Measurements from ENCODE around the gene SAG. TPM values are rescaled to one million over a fixed set of nuclear protein-coding genes. Genes with fewer than 3 reads are reported as not detected.

SAG gene
- total RNA-seq, 4 donors from 2014 or later = 1.5 TPM; not detected in 3

- 68 to 71% methylated on average over 7 to 14 of the region's 14 CpGs for WGBS, 2 donors (ENCODE audit: low coverage in 1 of 2)
- Histone ChIP-seq H3K27ac (peak overlapping the region in 3 of 4 donors; percentile 87 to 94 (median 94)), H3K4me1 (peaks cover 0 to 65% (median 25%) of the 10 kb centered on the region in 3 donors), H3K4me3 (no peak overlapping the region), H3K36me3 (peaks cover 0 to 5% of the 10 kb centered on the region in 2 donors), H3K9me3 (no peaks in the 10 kb centered on the region), H3K27me3 (no peaks in the 10 kb centered on the region)
- no peak for TF ChIP-seq CTCF (IDR thresholded peaks at IDR 0.05)
- no peak for ATAC-seq
These were observed 78.0 kb downstream of the SAG start for GRCh38 chr2:233385489-233386044.

GRCh38 chr2:233386382-233387041 is 78.9 kb downstream of the SAG start:
- WGBS, 2 donors (ENCODE audit: low coverage in 1 of 2) = 23 to 40% methylated on average over 6 of the region's 13 CpGs

GRCh38 chr2:233387225-233387624 is 79.6 kb downstream of the SAG start:
- Histone ChIP-seq H3K4me1 (peaks cover 0 to 68% (median 25%) of the 10 kb centered on the region in 3 donors), H3K36me3 (peaks cover 0 to 5% of the 10 kb centered on the region in 2 donors), H3K27ac (peak overlapping the region; percentile 80 to 94 (median 90)), H3K4me3 (peak overlapping the region in 1 of 2 donors; percentile 35), H3K9me3 (no peaks in the 10 kb centered on the region), H3K27me3 (no peaks in the 10 kb centered on the region)
- ATAC-seq = peak; percentile 52
- TF ChIP-seq POLR2AphosphoS5 (IDR thresholded peaks at IDR 0.05) = no peak
- peak; percentile 83 for TF ChIP-seq EP300 (IDR thresholded peaks at IDR 0.05)
- 36 to 43% methylated on average over 11 to 12 of the region's 13 CpGs for WGBS, 2 donors (ENCODE audit: low coverage in 1 of 2)

More at GRCh38 chr2:233386382-233387041, 78.9 kb downstream of the SAG start:
- peaks cover 0 to 68% (median 25%) of the 10 kb centered on the region in 3 donors for H3K4me1 ChIP-seq
- peak overlapping the region; percentile 80 to 94 (median 90) for H3K27ac ChIP-seq
- peaks cover 0 to 5% of the 10 kb centered on the region in 2 donors for H3K36me3 ChIP-seq
- no peaks in the 10 kb centered on the region for H3K9me3 ChIP-seq
- ATAC-seq = no peak
- H3K27me3 ChIP-seq = no peaks in the 10 kb centered on the region
- TF ChIP-seq POLR2AphosphoS5 (IDR thresholded peaks at IDR 0.05) (peak; percentile 17), CTCF (IDR thresholded peaks at IDR 0.05) (no peak)
- peak overlapping the region in 1 of 2 donors; percentile 35 for H3K4me3 ChIP-seq

GRCh38 chr2:233387667-233388528 is 80.3 kb downstream of the SAG start:
- H3K27ac ChIP-seq = peak overlapping the region; percentile 80 to 94 (median 90)
- peak; percentile 96 for ATAC-seq
- no peak for TF ChIP-seq EP300 (IDR thresholded peaks at IDR 0.05)
- TF ChIP-seq POLR2A (IDR thresholded peaks at IDR 0.05) = peak in 1 of 2 donors; percentile 22
- peak; percentile 79 for TF ChIP-seq POLR2AphosphoS5 (IDR thresholded peaks at IDR 0.05)
- TF ChIP-seq CTCF (IDR thresholded peaks at IDR 0.05) = peak in 1 of 4 experiments; percentile 10
- WGBS, 2 donors (ENCODE audit: low coverage in 1 of 2) = 16 to 19% methylated on average over 9 to 14 of the region's 25 CpGs
- H3K27me3 ChIP-seq = no peaks in the 10 kb centered on the region
- H3K4me3 ChIP-seq = peak overlapping the region in 1 of 2 donors; percentile 35
- H3K4me1 ChIP-seq = peaks cover 0 to 68% (median 25%) of the 10 kb centered on the region in 3 donors
- H3K36me3 ChIP-seq = peaks cover 0 to 5% of the 10 kb centered on the region in 2 donors
- no peaks in the 10 kb centered on the region for H3K9me3 ChIP-seq

- peaks cover 0 to 62% (median 25%) of the 10 kb centered on the region in 3 donors for H3K4me1 ChIP-seq
These were observed 82.0 kb downstream of the SAG start for GRCh38 chr2:233389601-233390125.

More at GRCh38 chr2:233389601-233390125, 82.0 kb downstream of the SAG start:
- TF ChIP-seq CTCF (IDR thresholded peaks at IDR 0.05) (no peak), POLR2A (IDR thresholded peaks at IDR 0.05) (no peak), POLR2AphosphoS5 (IDR thresholded peaks at IDR 0.05) (no peak), EP300 (IDR thresholded peaks at IDR 0.05) (no peak)
- peak overlapping the region in 2 of 4 donors; percentile 87 to 94 for H3K27ac ChIP-seq
- peaks cover 0 to 5% of the 10 kb centered on the region in 2 donors for H3K36me3 ChIP-seq
- H3K9me3 ChIP-seq = no peaks in the 10 kb centered on the region
- WGBS, 2 donors (ENCODE audit: low coverage in 1 of 2) = 72 to 73% methylated on average over 5 to 8 of the region's 8 CpGs
- no peak for ATAC-seq
- H3K4me3 ChIP-seq = no peak overlapping the region
- H3K27me3 ChIP-seq = no peaks in the 10 kb centered on the region

Data from gastroesophageal sphincter (tissue), 4 donors.